ENCODE results near the gene PIGM.
A peak's percentile ranks its signal among the peaks of the same experiment; 100 is the strongest.

Gene PIGM

DNA sequence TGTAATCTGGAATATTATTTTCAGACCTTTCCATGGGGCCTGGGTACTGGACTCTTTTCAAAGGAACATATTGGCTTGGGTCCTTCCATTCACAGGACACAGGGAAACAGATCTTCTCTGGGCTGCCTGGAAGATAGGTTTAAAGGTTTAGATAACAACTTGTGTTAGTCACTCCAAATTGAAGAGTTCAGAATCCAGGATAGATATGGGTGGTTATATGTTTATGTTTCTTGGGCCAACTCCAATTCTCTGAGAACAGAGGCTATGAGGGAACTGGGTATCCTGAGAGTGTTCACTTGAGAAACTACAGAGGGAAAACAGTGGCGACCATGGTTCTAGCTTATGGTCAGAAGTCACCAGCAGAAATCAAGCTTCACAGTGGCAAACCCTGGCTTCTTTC lies 8.7 kb upstream of the PIGM start:
- no peak for DNase-seq (ENCODE audit: low read depth in 2 of 2)

DNA sequence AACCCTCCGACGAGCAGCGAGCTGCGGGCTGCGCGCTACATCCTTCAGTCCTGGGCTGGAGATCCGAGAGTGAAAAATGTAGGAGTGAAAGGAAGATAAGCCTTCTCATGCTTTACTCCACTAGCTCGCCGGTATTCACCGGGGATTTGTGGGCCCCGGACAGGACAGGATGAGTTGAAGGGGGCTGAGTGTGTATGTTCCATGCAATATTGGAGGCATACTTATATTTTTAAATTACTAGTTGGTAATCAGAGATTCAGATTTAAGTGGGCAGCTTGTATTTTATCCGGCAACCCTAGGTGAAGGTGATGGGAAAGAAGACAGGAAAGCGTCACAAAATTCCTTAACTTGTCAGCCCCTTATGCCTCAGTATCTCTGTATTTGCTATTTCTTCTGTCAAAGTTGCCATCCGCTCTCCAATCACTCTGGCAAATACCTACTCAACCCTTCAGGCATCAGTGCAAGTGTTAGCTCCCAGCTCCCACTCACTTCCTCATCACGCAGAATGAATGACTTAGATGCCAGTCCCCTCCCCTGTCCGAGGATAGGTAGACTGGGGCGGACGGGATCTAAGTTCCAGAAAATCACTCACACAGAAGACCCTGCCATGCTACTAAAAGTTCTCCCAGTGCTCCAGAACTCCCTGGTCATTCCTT lies 503 bp upstream of the PIGM start:
- peak overlapping the region; percentile 86 to 87 for H3K4me3 ChIP-seq (replicated peaks in 1 of 2; ENCODE audit: low read depth in 2 of 2, low read length in 2 of 2)
- DNase-seq (ENCODE audit: low read depth in 2 of 2): peak in 1 of 2 donors; percentile 6
- TF ChIP-seq, protein P1, sequence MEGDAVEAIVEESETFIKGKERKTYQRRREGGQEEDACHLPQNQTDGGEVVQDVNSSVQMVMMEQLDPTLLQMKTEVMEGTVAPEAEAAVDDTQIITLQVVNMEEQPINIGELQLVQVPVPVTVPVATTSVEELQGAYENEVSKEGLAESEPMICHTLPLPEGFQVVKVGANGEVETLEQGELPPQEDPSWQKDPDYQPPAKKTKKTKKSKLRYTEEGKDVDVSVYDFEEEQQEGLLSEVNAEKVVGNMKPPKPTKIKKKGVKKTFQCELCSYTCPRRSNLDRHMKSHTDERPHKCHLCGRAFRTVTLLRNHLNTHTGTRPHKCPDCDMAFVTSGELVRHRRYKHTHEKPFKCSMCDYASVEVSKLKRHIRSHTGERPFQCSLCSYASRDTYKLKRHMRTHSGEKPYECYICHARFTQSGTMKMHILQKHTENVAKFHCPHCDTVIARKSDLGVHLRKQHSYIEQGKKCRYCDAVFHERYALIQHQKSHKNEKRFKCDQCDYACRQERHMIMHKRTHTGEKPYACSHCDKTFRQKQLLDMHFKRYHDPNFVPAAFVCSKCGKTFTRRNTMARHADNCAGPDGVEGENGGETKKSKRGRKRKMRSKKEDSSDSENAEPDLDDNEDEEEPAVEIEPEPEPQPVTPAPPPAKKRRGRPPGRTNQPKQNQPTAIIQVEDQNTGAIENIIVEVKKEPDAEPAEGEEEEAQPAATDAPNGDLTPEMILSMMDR (IDR thresholded peaks at IDR 0.05; ENCODE audit: low read depth, low read length): no peak

More for the DNA sequence above, 8.7 kb upstream of the PIGM start:
- no peak overlapping the region for H3K4me3 ChIP-seq (replicated peaks in 1 of 2; ENCODE audit: low read depth in 2 of 2, low read length in 2 of 2)
- TF ChIP-seq, protein P1 (IDR thresholded peaks at IDR 0.05; ENCODE audit: low read depth, low read length): no peak

DNA sequence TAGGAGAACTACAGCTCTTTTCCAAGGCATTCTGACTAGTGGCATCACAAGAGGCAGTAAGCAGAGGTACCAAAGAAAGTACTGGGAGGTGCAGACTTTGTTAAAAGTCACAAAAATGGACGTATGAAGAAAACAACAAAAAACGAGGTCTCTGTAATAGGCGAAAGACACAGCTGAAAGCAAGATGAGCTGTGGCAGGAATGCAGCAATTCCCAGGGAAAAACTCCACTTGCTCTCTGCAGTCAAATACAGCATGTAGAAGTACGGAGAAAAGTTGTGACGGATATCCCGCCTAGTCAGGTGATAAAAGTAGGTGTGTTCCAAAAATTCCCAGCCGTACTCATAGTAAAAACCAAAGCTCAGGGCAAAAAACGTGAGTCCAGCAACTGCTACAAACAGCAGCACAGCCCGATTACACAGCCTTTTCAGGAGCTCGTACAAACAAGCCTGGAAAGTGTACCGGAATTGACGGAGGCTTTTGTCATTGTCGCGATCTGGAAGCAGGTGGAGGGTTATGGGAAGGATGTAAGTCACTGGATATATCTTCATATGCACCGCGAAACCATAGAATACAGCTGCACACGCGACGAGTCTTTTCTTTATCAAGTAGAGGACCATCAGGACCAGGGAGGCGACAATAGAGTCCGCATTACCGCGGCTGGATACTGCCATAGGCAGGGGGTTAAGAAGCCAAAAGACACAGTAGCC lies 979 bp downstream of the PIGM start:
- DNase-seq (ENCODE audit: low read depth in 2 of 2): peak in 1 of 2 donors; percentile 4
- TF ChIP-seq, protein P1 (IDR thresholded peaks at IDR 0.05; ENCODE audit: low read depth, low read length): no peak

DNA sequence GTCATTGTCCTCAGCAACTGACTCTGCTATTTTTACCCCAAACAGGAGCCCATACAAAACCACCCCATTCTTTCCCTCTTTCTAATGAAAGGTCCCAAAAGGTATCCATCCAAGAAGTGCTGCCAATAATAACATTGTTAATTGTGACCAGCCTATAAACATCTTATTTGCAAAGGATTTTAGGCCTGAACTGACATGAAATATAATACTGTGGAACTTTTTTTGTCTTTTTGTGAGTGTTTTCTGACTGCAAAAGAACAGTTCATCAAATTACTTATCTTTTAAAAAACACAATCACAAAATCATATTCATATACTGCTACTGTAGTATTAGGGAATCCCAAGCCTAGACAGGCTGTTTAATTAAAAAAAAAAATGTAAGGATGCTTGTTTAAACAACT lies 3.4 kb downstream of the PIGM start:
- TF ChIP-seq, protein P1 (IDR thresholded peaks at IDR 0.05; ENCODE audit: low read depth, low read length): no peak
- H3K4me3 ChIP-seq (replicated peaks in 1 of 2; ENCODE audit: low read depth in 2 of 2, low read length in 2 of 2): no peak overlapping the region
- no peak for DNase-seq (ENCODE audit: low read depth in 2 of 2)

More for the DNA sequence above, 979 bp downstream of the PIGM start:
- peak overlapping the region; percentile 86 to 87 for H3K4me3 ChIP-seq (replicated peaks in 1 of 2; ENCODE audit: low read depth in 2 of 2, low read length in 2 of 2)

DNA sequence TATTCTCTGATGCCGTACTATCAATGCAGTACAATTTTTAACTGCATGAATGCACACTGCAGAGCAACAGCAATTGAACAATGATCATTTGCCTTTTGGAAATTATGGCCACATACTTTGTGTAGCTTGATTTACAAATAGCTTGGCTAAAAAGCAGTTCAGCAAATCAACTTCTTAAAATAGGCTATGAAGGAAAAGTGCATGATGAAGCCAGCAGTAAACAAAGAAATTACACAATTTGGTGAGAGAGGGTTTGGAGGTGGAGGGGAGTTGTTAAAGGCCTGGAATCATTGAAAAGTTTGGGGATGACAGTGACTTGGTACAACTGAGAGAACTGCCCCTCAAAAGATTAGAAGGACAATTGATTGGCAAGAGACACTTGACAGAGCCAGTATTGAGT lies 6.5 kb downstream of the PIGM start:
- DNase-seq (ENCODE audit: low read depth in 2 of 2): no peak
- TF ChIP-seq, protein P1 (IDR thresholded peaks at IDR 0.05; ENCODE audit: low read depth, low read length): no peak
- no peak overlapping the region for H3K4me3 ChIP-seq (replicated peaks in 1 of 2; ENCODE audit: low read depth in 2 of 2, low read length in 2 of 2)

DNA sequence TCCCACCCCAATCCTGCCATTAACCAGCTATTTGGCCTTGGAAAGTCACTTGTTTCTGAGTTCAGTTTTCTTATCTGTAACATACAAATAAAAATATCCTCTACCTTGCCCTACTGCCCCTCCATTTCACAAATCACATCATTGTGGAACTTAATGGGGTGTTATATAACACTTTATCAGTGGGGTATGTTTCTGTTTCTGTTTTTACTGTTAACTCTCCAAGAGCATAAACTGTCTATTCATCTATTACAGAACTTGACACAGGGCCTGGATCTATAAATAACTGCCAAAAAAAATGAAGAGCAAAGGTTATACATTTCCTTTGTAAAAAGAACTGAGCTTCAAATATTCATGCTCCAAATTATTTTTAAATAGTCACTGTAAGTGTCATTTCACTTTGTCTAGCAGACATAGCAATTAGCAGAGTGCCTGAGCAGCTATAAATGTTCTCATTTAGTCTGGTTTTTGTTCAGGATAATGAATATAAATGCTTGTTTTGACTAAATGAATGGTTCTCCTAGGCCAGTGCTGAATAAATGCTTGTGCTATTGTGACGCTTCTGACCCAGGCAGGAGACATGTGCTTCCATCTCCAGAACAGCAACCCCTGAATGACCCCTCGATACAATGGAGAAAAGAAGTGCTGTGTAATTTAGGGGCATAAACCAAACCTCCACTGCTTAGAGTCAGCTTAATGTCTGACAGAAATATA lies 7.4 kb downstream of the PIGM start:
- TF ChIP-seq, protein P1 (IDR thresholded peaks at IDR 0.05; ENCODE audit: low read depth, low read length): no peak
- DNase-seq (ENCODE audit: low read depth in 2 of 2): no peak
- no peak overlapping the region for H3K4me3 ChIP-seq (replicated peaks in 1 of 2; ENCODE audit: low read depth in 2 of 2, low read length in 2 of 2)

Measured in cardiac fibroblast (primary cell).